Measurements from ENCODE around the gene TUT4.

Gene TUT4

GRCh38 chr1:52386458-52386857 is 166.4 kb downstream of the TUT4 start:
- TF ChIP-seq CTCF (IDR thresholded peaks at IDR 0.05; ENCODE audit: low read depth, low read length, missing control alignments), result no peak
- H3K4me3 ChIP-seq (ENCODE audit: low read depth, low read length), result no peak overlapping the region
- DNase-seq (ENCODE audit: low read depth), result no peak

- H3K4me3 ChIP-seq (ENCODE audit: low read depth, low read length), result no peak overlapping the region
- DNase-seq (ENCODE audit: low read depth), result no peak
- no peak for TF ChIP-seq CTCF (IDR thresholded peaks at IDR 0.05; ENCODE audit: low read depth, low read length, missing control alignments)
Measured at GRCh38 chr1:52385376-52385775, 167.5 kb downstream of the TUT4 start.
